ENCODE results near the gene SPSB1. TPM values are rescaled to one million over a fixed set of nuclear protein-coding genes. Genes with fewer than 3 reads are reported as not detected.

SPSB1 gene
- total RNA-seq, 1 experiment from 2014 or later, result 33.8 TPM

DNA sequence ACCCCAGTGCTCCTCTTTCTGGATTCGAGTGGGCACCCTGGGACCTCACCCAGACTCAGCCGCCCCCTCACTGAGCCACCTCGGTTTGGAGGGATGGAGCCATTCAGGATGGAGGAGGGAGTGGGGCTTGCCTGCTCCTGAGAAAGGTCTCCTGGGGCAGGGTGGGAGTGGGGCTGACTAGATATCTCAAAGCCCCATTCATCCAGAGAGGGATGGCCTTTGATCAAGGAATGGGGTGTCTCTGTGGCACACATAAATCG, 10.1 kb upstream of the SPSB1 start:
- Histone ChIP-seq H4K20me1 (ENCODE audit: insufficient read depth) (no peaks in the 10 kb centered on the region), H3K79me2 (ENCODE audit: low read depth) (no peaks in the 10 kb centered on the region), H2AFZ (no peak overlapping the region), H3K9me2 (ENCODE audit: insufficient read depth) (no peaks in the 10 kb centered on the region), H3K27ac (no peak overlapping the region), H3K27me3 (ENCODE audit: insufficient read depth, low read depth) (no peaks in the 10 kb centered on the region), H3F3A (ENCODE audit: insufficient read depth, low read depth) (no peaks in the 10 kb centered on the region), H3K4me2 (no peak overlapping the region), H3K36me3 (ENCODE audit: low read depth) (no peaks in the 10 kb centered on the region), H3K9me3 (ENCODE audit: insufficient read depth, low read depth) (no peaks in the 10 kb centered on the region), H3K4me3 (no peak overlapping the region), H3K4me1 (replicated peaks; ENCODE audit: insufficient read depth) (peaks cover 16% of the 10 kb centered on the region)
- BruUV-seq (replicated peaks), result no TSS peak
- CTCF ChIA-PET, result no interaction called here
- no peak for TF ChIP-seq EZH2 (IDR thresholded peaks at IDR 0.05; ENCODE audit: low read depth)
- TF ChIP-seq CTCF (conservative IDR thresholded peaks at IDR 0.05), result no peak
- intact Hi-C loops (cut with micrococcal nuclease; ENCODE audit: unreplicated experiment), result no loop called here
- DNase-seq, result no peak
- POLR2A ChIA-PET (ENCODE audit: unreplicated experiment), result interaction anchor here (0.6 kb wide), 1 partner anchor 38 kb away, joined by 4 read pairs; no protein-coding TSS in a partner anchor

DNA sequence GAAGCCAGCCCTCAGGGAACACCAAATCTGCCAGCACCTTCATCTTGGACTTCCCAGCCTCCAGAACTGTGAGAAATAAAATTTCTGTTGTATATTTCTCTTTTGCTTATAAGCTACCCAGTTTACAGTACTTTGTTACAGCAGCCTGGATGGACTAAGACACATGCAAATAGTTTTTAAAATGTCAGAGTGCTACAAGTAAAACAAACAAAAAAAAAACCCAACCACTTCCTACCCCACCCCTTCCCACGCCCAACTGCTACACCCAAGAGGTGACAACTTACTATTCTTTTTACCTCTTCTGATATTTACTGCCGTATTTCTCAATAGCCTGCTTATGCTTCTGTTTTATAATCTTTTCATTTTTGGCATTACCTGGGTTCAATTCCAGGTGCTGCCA, 8.6 kb upstream of the SPSB1 start:
- Histone ChIP-seq H3K9me2 (ENCODE audit: insufficient read depth) (no peaks in the 10 kb centered on the region), H3K27ac (no peak overlapping the region), H4K20me1 (ENCODE audit: insufficient read depth) (no peaks in the 10 kb centered on the region), H3K4me3 (no peak overlapping the region), H3F3A (ENCODE audit: insufficient read depth, low read depth) (no peaks in the 10 kb centered on the region), H3K27me3 (ENCODE audit: insufficient read depth, low read depth) (no peaks in the 10 kb centered on the region), H2AFZ (no peak overlapping the region), H3K79me2 (ENCODE audit: low read depth) (no peaks in the 10 kb centered on the region), H3K9me3 (ENCODE audit: insufficient read depth, low read depth) (no peaks in the 10 kb centered on the region; the same call in 1 of the 2 replicates), H3K4me1 (replicated peaks; ENCODE audit: insufficient read depth) (peaks cover 16% of the 10 kb centered on the region), H3K36me3 (ENCODE audit: low read depth) (no peaks in the 10 kb centered on the region), H3K4me2 (no peak overlapping the region)
- DNase-seq, result no peak
- intact Hi-C loops (cut with micrococcal nuclease; ENCODE audit: unreplicated experiment), result no loop called here
- TF ChIP-seq CTCF (conservative IDR thresholded peaks at IDR 0.05), result no peak
- no peak for TF ChIP-seq EZH2 (IDR thresholded peaks at IDR 0.05; ENCODE audit: low read depth)
- no TSS peak for BruUV-seq (replicated peaks)
- POLR2A ChIA-PET (ENCODE audit: unreplicated experiment), result no interaction called here
- CTCF ChIA-PET, result interaction anchor here (0.7 kb wide), 1 partner anchor 174 kb away, joined by 6 read pairs; no protein-coding TSS in a partner anchor

DNA sequence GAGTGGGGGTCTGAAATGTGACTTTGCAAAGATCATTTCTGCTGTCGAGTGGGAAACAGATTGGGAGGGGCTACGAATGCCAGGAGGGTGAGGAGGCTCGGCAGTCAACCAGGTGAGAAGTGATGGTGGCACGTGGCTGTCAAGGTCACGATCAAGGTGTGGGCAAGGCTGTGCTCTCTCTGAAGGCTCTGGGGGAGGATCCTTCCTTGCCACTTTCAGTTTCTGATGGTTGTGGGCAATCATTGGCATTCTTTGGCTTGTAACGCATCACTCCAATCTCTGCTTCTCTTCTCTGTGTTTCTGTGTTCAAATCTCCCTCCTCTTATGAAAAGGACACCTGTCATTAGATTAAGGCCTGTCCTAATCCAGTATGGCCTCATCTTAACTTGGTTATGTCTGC, 6.1 kb upstream of the SPSB1 start:
- no peak overlapping the region for H3K27ac ChIP-seq
- H3K9me2 ChIP-seq (ENCODE audit: insufficient read depth), result no peaks in the 10 kb centered on the region
- no peaks in the 10 kb centered on the region; the same call in 1 of the 2 replicates for H3K9me3 ChIP-seq (ENCODE audit: insufficient read depth, low read depth)
- POLR2A ChIA-PET (ENCODE audit: unreplicated experiment), result no interaction called here
- intact Hi-C loops (cut with micrococcal nuclease; ENCODE audit: unreplicated experiment), result no loop called here
- H3K36me3 ChIP-seq (ENCODE audit: low read depth), result no peaks in the 10 kb centered on the region
- H3K79me2 ChIP-seq (ENCODE audit: low read depth), result no peaks in the 10 kb centered on the region
- H3K4me3 ChIP-seq, result no peak overlapping the region
- BruUV-seq (replicated peaks), result no TSS peak
- peaks cover 23% of the 10 kb centered on the region for H3K4me1 ChIP-seq (replicated peaks; ENCODE audit: insufficient read depth)
- TF ChIP-seq EZH2 (IDR thresholded peaks at IDR 0.05; ENCODE audit: low read depth) (no peak), CTCF (conservative IDR thresholded peaks at IDR 0.05) (no peak)
- CTCF ChIA-PET, result no interaction called here
- no peak overlapping the region for H2AFZ ChIP-seq
- no peaks in the 10 kb centered on the region for H4K20me1 ChIP-seq (ENCODE audit: insufficient read depth)
- H3K27me3 ChIP-seq (ENCODE audit: insufficient read depth, low read depth), result no peaks in the 10 kb centered on the region
- no peak overlapping the region for H3K4me2 ChIP-seq
- peaks cover 16% of the 10 kb centered on the region for H3F3A ChIP-seq (ENCODE audit: insufficient read depth, low read depth)
- no peak for DNase-seq
